ENCODE data around the gene RIMS3.

The RIMS3 gene

GRCh38 chr1:40691538-40692428 is 26.3 kb upstream of the RIMS3 start, which contains the start of gene NFYC:
Gene NFYC (plus strand): TSS chr1:40691704. CDS start chr1:40738844, 47,140 bp downstream.
- DNase-seq = peak; percentile 81 to 89 (median 84)

GRCh38 chr1:40690771-40691537 is 25.5 kb upstream of the RIMS3 start:
- no peak for DNase-seq

GRCh38 chr1:40689737-40690136 is 24.3 kb upstream of the RIMS3 start:
- DNase-seq = no peak

GRCh38 chr1:40687661-40688060 is 22.2 kb upstream of the RIMS3 start:
- DNase-seq = no peak

GRCh38 chr1:40687059-40687458 is 21.6 kb upstream of the RIMS3 start:
- DNase-seq = no peak

GRCh38 chr1:40684669-40685068 is 19.2 kb upstream of the RIMS3 start:
- no peak for DNase-seq

GRCh38 chr1:40679165-40679953 is 13.9 kb upstream of the RIMS3 start:
- DNase-seq = no peak

- no peak for DNase-seq
These were observed 11.0 kb upstream of the RIMS3 start for GRCh38 chr1:40676501-40676900.

GRCh38 chr1:40673452-40673851 is 8.0 kb upstream of the RIMS3 start:
- DNase-seq = no peak

- peak; percentile 62 to 75 (median 68) for DNase-seq
These were observed 3.5 kb upstream of the RIMS3 start for GRCh38 chr1:40668769-40669525.

- no peak for DNase-seq
These were observed 691 bp downstream of the RIMS3 start for GRCh38 chr1:40664791-40665190.

- no peak for DNase-seq
These were observed 1.3 kb downstream of the RIMS3 start for GRCh38 chr1:40664167-40664537.

GRCh38 chr1:40663324-40664166 is 1.9 kb downstream of the RIMS3 start:
- no peak for DNase-seq

GRCh38 chr1:40662864-40663263 is 2.6 kb downstream of the RIMS3 start:
- no peak for DNase-seq

GRCh38 chr1:40662151-40662550 is 3.3 kb downstream of the RIMS3 start:
- no peak for DNase-seq

- DNase-seq = no peak
These were observed 3.8 kb downstream of the RIMS3 start for GRCh38 chr1:40661678-40662077.

- no peak for DNase-seq
These were observed 5.9 kb downstream of the RIMS3 start for GRCh38 chr1:40659649-40659947.

GRCh38 chr1:40658751-40659648 is 6.5 kb downstream of the RIMS3 start:
- no peak for DNase-seq

- DNase-seq = no peak
These were observed 8.4 kb downstream of the RIMS3 start for GRCh38 chr1:40657046-40657445.

- no peak for DNase-seq
These were observed 11.5 kb downstream of the RIMS3 start for GRCh38 chr1:40653851-40654537.

Measured in activated CD4-positive, CD25-positive, alpha-beta regulatory T cell (primary cell).